ENCODE results near the gene IFIT1. TPM values are rescaled to one million over a fixed set of nuclear protein-coding genes. Genes with fewer than 3 reads are reported as not detected.
A peak's percentile ranks its signal among the peaks of the same experiment; 100 is the strongest.

The IFIT1 gene
- total RNA-seq, 1 donor from 2014 or later, result 51.1 TPM

DNA sequence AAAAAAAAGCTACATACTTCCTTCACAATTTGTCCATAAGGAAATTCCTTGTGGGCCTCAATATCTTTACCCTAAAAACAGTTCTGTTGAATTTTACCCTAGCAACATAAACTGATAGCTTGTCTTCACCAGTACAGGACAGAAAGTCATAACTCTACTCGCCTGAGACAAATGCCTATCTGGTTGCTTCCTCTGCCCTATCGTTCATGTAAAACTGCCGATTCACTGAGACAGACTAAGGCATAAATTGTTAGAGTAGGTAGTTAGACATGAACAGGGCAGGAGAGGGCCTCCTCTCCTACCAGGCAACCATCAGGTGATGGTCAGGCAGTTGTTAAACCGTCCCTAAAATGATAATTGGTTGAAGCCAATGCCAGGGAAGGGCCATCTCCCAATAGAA, 39.6 kb upstream of the IFIT1 start:
- peak overlapping the region; percentile 87 for H3K27ac ChIP-seq

DNA sequence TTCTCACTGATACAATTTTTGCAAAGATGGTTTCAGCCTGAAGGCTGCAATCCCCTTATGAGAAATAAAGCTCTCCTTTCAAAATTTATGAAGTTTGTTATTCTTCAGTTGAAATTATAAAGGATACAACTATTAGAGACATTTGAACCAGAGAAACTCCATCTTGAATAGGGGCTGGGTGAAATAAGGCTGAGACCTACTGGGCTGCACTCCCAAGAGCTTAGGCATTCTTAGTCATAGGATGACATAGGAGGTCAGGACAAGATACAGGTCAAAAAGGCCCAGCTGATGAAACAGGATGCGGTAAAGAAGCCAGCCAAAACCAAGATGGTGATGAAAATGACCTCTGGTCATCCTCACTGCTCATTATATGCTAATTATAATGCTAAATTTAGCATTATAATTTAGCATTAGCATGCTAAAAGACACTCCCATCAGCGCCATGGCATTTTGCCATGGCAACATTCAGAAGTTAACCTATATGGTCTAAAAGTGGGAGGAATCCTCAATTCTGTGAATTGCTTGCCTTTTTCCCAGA, 37.0 kb upstream of the IFIT1 start:
- Histone ChIP-seq H3K36me3 (no peaks in the 10 kb centered on the region), H3K4me3 (no peak overlapping the region), H3K4me1 (peaks cover 15% of the 10 kb centered on the region), H3K27ac (no peak overlapping the region), H3K27me3 (no peaks in the 10 kb centered on the region), H3K9me3 (no peaks in the 10 kb centered on the region)
- TF ChIP-seq, protein P1, sequence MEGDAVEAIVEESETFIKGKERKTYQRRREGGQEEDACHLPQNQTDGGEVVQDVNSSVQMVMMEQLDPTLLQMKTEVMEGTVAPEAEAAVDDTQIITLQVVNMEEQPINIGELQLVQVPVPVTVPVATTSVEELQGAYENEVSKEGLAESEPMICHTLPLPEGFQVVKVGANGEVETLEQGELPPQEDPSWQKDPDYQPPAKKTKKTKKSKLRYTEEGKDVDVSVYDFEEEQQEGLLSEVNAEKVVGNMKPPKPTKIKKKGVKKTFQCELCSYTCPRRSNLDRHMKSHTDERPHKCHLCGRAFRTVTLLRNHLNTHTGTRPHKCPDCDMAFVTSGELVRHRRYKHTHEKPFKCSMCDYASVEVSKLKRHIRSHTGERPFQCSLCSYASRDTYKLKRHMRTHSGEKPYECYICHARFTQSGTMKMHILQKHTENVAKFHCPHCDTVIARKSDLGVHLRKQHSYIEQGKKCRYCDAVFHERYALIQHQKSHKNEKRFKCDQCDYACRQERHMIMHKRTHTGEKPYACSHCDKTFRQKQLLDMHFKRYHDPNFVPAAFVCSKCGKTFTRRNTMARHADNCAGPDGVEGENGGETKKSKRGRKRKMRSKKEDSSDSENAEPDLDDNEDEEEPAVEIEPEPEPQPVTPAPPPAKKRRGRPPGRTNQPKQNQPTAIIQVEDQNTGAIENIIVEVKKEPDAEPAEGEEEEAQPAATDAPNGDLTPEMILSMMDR (IDR thresholded peaks at IDR 0.05), result no peak
- intact Hi-C loops (cut with DNase I), result no loop called here
- ATAC-seq, result no peak
- no peak for DNase-seq

More for the DNA sequence above, 39.6 kb upstream of the IFIT1 start:
- no peak for DNase-seq
- Histone ChIP-seq H3K4me1 (peaks cover 25% of the 10 kb centered on the region), H3K4me3 (no peak overlapping the region), H3K27me3 (no peaks in the 10 kb centered on the region), H3K36me3 (no peaks in the 10 kb centered on the region), H3K9me3 (no peaks in the 10 kb centered on the region)
- TF ChIP-seq, protein P1 (IDR thresholded peaks at IDR 0.05), result no peak
- intact Hi-C loops (cut with DNase I), result no loop called here
- no peak for ATAC-seq

DNA sequence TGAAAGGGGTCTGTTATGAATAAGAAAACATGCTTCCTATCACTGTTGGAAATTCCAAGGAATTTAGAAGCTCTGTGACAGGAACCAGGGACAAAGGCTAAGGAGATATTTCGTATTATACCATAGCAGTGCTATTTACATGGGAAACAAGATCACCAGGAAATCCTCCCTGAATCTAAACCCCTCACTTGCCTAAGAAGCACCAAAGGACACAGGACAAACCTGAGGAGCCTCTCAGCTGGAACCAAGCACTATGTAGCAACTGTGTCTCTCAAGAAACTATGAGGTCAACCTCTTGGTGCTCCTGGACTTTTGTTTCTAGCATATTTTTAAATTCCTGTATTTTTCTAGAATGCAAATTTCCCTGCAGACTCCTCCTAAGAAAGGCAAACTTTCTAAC, 35.3 kb upstream of the IFIT1 start:
- no peaks in the 10 kb centered on the region for H3K36me3 ChIP-seq
- ATAC-seq (no peak), DNase-seq (no peak)
- H3K4me3 ChIP-seq, result no peak overlapping the region
- no peaks in the 10 kb centered on the region for H3K9me3 ChIP-seq
- TF ChIP-seq, protein P1 (IDR thresholded peaks at IDR 0.05), result no peak
- H3K27ac ChIP-seq, result no peak overlapping the region
- intact Hi-C loops (cut with DNase I), result no loop called here
- no peaks in the 10 kb centered on the region for H3K4me1 ChIP-seq
- no peaks in the 10 kb centered on the region for H3K27me3 ChIP-seq

DNA sequence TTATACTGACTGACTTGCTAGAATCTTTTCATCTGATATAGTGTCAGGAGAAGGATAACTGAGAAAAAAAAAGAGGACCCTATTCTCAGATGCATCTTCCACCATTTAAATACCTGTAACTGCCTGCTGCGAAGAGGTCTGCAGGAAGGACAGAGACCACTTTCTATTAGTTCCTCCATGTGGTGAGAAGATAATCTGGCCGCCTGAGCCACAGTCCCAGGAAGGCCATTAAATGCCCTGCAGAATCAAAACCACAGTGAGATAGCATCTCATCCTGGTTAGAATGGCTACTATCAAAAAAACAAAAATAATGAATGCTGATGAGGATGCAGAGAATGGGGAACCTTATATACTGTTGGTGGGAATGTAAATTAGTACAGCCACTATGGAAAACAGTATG, 34.4 kb upstream of the IFIT1 start:
- Histone ChIP-seq H3K9me3 (no peaks in the 10 kb centered on the region), H3K27me3 (no peaks in the 10 kb centered on the region), H3K36me3 (no peaks in the 10 kb centered on the region), H3K4me1 (no peaks in the 10 kb centered on the region), H3K27ac (no peak overlapping the region), H3K4me3 (no peak overlapping the region)
- DNase-seq (no peak), ATAC-seq (no peak)
- TF ChIP-seq, protein P1 (IDR thresholded peaks at IDR 0.05), result no peak
- intact Hi-C loops (cut with DNase I), result no loop called here

DNA sequence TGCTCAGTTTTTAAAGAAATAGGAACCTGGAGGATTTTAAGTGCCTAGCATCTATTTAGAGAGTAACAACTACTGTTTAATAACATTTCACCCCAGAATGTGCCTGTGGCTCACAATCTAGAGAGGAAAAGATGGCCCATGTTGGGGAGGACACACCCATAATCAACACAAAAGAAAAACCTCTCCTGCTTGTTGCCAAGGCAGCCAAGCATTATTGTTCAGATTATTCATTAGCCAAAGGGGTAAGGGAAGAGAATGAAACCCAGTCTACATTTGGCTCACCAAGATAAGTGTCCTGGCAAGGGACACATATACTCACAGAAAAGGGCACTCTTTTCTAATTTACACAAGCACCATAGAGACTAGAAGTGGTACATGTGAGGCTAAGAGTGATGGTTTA, 32.3 kb upstream of the IFIT1 start:
- Histone ChIP-seq H3K9me3 (no peaks in the 10 kb centered on the region), H3K36me3 (no peaks in the 10 kb centered on the region), H3K27me3 (no peaks in the 10 kb centered on the region), H3K4me1 (no peaks in the 10 kb centered on the region), H3K4me3 (no peak overlapping the region), H3K27ac (no peak overlapping the region)
- ATAC-seq (no peak), DNase-seq (no peak)
- intact Hi-C loops (cut with DNase I), result no loop called here
- TF ChIP-seq, protein P1 (IDR thresholded peaks at IDR 0.05), result no peak

DNA sequence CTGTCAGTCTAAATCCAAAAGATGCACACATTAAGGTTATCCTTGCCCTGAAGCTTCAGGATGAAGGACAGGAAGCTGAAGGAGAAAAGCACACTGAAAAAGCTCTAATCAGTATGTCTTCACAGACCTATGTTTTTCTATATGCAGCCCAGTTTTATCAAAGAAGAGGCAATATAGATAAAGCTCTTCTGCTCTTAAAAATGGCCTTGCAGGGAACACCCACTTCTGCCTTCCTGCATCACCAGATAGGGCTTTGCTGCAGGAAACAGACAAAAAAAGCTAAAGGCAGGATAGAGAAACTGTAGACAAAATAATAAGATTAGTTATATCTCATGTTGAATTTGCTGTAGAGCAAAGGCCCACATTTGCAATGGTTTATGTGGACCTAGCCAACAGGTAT, 29.5 kb upstream of the IFIT1 start:
- TF ChIP-seq, protein P1 (IDR thresholded peaks at IDR 0.05), result no peak
- ATAC-seq (no peak), DNase-seq (no peak)
- no peaks in the 10 kb centered on the region for H3K27me3 ChIP-seq
- intact Hi-C loops (cut with DNase I), result no loop called here
- no peaks in the 10 kb centered on the region for H3K36me3 ChIP-seq
- no peak overlapping the region for H3K27ac ChIP-seq
- no peak overlapping the region for H3K4me3 ChIP-seq
- no peaks in the 10 kb centered on the region for H3K9me3 ChIP-seq
- H3K4me1 ChIP-seq, result peaks cover 9% of the 10 kb centered on the region

Measured in upper lobe of right lung (tissue), 1 donor.